KOPT-K1 (cell line): ENCODE results near the gene NES.

Source experiments
- H3K27ac ChIP-seq: fragments of 200-600 bp; sonication (generic); 2 replicates; pipeline ENCODE4 v1.5.1; 2016; ENCODE audit warnings: antibody characterized with exemption, mild to moderate bottlenecking, low read depth, low read length; ENCODE audit not compliant: poor library complexity, severe bottlenecking
- H3K36me3 ChIP-seq: fragments of 200-600 bp; sonication (generic); 2 replicates; pipeline ENCODE4 v1.5.1; 2017; ENCODE audit warnings: antibody characterized with exemption, mild to moderate bottlenecking, low read length, moderate library complexity; ENCODE audit not compliant: insufficient read depth
- H3K9me3 ChIP-seq: fragments of 200-600 bp; sonication (generic); 2 replicates; pipeline ENCODE4 v1.5.1; 2017; ENCODE audit warnings: antibody characterized with exemption, low read length, mild to moderate bottlenecking; ENCODE audit not compliant: insufficient read depth, poor library complexity, severe bottlenecking

NES gene

DNA sequence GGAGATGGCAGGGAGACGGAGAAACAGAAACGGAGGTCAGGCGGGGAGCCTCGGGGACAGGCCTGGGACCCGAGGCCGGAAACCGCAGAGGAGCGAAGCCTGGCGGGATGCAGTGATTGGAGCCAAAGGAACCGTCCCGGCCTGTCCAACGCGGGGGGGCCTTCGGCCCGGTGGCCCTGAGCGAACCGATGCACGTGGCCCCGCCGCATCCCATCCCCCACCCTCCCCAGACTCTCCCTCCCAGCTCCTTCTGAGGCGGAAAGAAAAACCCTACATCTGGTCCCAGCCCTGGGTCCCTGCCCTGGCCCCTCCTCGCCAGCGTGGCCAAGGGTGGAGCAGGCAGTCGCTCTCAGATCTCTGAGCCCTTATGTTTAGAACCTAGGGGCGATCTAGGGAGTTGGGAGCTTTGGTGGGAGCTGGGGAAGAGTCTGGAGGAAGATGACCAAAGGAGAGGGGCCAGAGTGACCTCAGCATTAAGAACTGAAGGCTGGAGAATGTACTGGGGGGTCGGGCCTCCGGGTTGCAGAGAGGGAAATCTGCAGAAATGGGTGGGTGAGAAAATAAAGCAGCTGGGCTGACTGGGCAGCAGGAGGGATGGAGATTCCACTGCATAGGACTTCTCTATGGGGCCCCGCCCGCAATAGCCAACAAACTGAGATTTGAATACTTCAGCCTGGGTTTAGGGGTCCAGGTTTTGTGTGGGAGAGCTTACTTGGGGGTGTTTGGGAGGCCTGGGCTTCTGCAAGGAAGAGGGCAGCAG, 29.6 kb upstream of the NES start:
- no peak overlapping the region for H3K27ac ChIP-seq

DNA sequence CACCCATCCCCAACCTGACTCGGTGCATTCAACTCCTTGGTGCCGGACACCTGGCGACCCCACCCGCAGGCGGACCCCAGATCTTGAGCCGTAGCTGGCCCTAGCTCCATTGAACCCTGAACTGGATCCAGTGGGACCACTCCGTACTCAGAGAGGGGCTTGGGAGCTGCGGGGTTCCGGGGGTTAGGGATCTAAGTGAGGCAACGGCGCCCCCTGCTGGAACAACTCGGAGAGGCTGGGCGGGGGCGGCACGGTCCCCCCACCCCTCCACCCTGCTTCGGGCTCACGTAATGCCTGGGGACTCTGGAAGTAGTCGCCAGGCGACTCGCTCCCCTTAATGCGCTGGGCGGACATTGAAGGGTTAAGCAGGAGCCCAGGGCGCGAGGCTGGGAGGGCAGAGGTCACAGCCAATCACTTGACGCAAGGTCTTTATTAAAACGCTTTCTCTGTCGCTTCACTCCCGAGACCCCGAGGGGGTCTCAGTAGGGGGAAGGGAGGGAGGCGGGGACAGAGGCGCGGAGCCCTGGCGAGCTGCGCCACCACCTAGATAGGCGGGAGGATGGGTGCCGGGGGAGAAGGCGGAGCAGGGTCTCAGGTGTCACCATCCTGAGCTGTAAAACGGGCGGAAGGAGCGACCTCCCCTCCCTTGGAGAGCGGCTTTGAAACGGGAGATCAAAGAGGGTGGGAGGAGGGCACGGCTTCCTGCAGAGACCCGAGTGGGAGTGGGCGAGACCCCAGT, 28.9 kb upstream of the NES start:
- Histone ChIP-seq H3K9me3 (no peaks in the 10 kb centered on the region), H3K27ac (no peak overlapping the region), H3K36me3 (no peaks in the 10 kb centered on the region)

More for the DNA sequence above, 29.6 kb upstream of the NES start:
- H3K36me3 ChIP-seq: no peaks in the 10 kb centered on the region
- no peaks in the 10 kb centered on the region for H3K9me3 ChIP-seq

DNA sequence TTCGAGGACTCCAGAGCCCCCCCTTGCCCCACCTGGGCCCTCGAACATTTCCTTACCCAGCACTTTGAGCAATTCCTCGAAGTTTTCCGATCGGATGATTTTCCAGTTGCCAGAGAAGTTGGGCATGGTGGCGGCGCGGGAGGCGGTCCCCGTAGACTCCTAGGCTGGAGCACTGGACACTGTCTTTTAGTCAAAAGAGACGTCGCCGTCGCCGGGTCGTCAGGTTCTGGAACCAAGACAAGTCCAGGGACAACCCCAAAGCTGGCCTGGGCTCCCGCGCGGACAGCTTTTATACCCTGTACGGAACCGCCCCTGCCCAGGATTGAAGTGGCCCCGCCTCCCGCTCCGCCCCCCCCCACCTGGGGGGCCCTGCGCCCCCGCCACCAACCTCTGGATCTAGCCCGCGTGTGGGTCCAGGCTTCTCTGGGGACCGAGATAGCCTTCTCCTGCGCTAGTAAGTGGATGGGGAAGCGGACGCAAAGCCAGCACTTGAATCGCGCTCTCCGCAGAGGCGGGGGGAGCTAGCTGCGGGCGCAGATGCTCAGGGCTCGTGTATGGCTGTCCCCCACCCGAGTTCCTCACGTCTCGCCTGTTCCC, 28.2 kb upstream of the NES start, which contains the start of gene CRABP2:
CRABP2 (minus strand) TSS at position 263 of the 597 bp plus-strand sequence; CDS start at position 126, 137 bp downstream.
- Histone ChIP-seq H3K27ac (no peak within 1 kb of the TSS), H3K36me3 (no peaks in the 10 kb centered on the region), H3K9me3 (no peaks in the 10 kb centered on the region)

DNA sequence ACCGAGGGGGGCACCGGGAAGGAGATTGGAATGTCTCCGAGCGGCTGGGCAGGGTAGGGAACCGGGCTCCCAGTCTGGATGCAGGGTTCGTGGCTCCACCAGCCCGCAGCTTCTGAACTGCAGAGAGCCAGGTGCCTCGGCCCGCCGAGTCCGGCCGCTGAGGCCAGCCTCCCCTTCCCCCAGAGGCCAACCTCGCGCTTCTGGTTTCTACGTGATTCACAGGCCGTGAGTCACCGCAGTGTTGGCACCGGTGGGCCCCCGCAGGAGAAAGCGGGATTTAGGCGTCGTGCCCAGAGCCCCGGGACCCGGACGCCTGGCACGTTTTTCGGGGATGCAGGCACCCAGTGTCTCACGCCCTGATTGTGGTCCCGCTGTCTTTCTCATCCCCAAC, 27.7 kb upstream of the NES start:
- H3K27ac ChIP-seq: no peak overlapping the region
- H3K36me3 ChIP-seq: no peaks in the 10 kb centered on the region
- H3K9me3 ChIP-seq: no peaks in the 10 kb centered on the region

DNA sequence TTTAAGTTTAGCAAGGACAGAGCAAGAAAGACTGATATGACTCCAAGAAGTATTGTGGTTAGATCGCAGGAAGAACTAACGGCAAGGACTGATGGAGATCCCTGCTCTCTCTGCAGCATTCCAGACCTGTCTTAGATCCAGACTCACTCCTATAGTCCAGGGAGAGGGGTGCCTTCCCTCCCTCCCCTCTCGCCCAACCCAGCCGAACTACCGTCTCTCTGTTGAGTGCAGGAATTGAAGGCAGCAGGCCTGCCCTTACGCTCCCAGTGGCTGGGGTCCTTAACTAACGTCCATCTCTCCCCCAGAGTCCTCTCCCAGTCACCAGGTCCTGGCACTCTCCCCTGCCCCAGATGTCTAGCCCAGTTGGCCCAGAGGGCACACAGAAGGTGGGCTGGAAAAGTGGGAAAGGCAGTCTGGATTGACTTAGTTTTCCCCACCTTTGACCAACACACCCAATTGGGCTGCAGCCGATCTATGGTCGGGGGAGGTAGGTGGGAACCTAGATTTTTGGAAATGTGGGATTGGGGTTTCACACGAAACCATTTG, 27.0 kb upstream of the NES start:
- Histone ChIP-seq H3K36me3 (no peaks in the 10 kb centered on the region), H3K27ac (no peak overlapping the region), H3K9me3 (no peaks in the 10 kb centered on the region)

DNA sequence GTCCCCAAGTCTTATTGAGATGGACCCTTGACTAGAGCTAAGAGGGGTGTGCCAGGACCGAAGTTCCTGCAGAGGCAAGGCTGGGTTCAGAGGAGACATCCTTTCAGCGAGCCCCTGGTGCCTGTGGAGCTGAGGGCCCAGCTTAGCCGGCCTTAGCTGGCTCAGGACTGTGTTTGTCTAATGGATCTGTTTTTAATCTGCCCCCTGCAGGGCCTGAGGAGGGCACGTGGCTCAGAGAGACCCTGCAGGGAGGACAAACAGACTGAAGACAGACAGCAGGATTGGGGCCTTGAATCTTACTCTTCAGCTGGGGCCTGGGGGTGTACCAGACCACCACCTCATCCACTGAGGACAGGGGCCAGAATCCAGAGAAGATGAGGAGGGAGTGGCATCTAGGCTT, 26.5 kb upstream of the NES start:
- Histone ChIP-seq H3K9me3 (no peaks in the 10 kb centered on the region), H3K27ac (no peak overlapping the region), H3K36me3 (no peaks in the 10 kb centered on the region)

DNA sequence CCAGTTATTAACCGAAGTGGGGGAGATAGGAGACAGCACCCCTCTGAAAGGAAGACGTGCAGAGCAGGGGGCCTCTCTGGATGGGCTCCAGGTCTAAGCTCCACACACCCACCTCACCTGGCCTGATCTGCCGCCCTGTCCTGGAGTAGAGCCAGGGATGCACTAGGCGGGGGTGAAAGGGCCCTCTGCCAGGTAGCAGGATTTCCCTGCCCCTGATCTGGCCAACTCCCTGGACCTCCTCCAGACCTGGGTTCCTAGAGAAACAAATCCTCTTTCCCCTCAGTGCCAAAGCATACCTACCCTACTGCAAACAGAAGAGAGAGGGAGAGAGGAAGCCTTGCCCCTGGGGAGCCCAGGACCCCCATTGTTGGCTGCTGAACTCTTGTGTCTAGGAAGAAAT, 26.1 kb upstream of the NES start:
- no peaks in the 10 kb centered on the region for H3K9me3 ChIP-seq
- no peaks in the 10 kb centered on the region for H3K36me3 ChIP-seq

DNA sequence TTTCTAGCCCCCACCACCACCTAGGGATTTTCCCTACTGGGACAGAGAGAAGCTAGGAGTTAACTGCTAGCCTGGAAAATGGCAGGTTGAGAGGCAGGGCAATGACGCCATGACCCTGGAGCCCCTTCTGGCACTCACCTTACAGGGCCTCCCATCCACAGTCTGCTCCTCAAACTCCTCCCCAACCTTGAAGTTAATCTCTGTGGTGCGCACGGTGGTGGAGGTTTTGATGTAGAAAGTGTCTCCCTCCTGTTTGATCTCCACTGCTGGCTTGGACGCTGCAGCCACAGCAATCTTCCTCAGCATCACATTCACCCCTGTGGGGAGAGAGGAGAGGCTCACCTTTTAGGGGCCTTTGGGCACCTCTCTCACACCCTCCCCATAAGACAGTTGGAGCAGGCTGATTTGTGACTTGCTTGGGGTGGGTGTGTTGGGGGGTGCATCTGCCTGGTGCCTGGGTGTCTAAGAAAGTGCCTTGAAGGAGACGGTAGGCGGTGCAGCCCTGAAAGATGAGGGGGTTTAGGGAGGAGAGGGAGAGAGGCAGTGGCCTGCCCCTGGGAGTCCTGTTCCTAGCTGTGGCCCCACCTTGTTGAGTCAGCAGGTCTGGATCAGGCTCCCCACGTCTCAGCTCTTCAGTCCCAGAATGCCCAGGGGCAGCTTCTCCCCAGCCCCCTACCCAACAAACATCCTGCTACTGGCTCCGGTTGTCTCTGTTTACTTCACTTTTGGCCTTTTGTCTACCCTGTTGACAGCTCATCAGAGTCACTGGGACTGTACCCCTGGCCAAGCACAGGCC, 23.7 kb upstream of the NES start:
- H3K36me3 ChIP-seq: no peaks in the 10 kb centered on the region
- H3K27ac ChIP-seq: no peak overlapping the region
- no peaks in the 10 kb centered on the region for H3K9me3 ChIP-seq

More for the DNA sequence above, 26.1 kb upstream of the NES start:
- no peak overlapping the region for H3K27ac ChIP-seq

DNA sequence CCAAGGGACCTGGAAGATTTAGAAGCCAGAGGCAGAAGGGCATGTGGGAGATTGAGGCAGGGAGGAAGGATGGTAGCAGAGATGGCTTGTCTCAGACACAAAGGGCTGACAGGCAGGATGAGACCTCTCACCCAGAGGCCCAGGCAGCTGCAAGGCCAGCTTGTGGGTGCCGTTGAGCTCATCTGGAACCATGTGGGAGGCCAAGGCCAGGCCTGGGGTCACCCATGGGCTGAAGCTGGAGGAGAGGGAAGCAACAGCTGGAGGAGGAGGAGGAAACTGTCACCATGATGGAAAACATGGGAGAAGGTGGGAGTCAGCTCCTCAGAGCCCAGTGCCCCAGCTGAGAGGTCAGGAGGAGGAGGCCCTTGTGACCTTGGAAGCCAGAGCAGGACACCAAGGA, 21.8 kb upstream of the NES start:
- H3K27ac ChIP-seq: no peak overlapping the region
- H3K36me3 ChIP-seq: no peaks in the 10 kb centered on the region
- no peaks in the 10 kb centered on the region for H3K9me3 ChIP-seq

DNA sequence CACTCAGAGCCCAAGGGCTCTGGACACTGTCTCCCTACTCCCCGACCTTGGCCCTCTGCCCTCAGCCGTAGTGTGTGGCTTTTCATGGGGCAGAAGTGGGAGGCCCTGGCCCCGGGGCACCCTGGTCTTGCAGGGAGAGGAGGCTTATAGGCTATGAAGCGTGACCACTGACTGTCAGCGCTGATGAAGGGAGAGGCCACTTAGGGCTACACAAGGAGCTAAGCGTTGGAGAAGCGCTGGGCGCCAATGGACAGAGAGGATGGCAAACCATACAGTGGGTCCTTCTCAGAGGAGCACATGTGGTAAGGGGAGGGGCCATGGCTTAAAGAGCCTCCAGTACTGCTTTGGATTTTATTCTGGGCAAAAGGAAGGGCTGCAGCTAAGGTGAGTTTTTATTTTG, 20.3 kb upstream of the NES start:
- Histone ChIP-seq H3K36me3 (no peaks in the 10 kb centered on the region), H3K27ac (no peak overlapping the region), H3K9me3 (no peaks in the 10 kb centered on the region)

DNA sequence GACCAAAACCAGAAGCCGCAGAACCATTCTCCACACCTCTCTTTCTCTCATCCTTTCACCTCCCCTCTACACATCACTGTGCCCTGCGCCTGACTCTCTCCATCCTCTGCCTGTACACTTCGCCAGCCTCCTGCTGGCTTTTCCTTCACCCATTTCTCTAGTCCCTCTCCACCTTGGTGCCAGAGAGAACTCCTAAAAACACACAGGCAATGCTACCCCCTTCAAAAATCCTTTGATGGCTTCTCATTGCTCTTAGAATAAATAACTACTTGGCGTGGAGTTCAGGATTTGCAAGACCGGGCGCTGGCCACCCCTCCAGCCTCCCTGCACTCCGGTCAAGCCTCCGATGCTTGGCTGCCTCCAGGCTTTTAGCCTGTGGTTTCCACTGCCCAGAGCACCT, 19.5 kb upstream of the NES start:
- no peak overlapping the region for H3K27ac ChIP-seq
- H3K9me3 ChIP-seq: no peaks in the 10 kb centered on the region
- H3K36me3 ChIP-seq: no peaks in the 10 kb centered on the region

DNA sequence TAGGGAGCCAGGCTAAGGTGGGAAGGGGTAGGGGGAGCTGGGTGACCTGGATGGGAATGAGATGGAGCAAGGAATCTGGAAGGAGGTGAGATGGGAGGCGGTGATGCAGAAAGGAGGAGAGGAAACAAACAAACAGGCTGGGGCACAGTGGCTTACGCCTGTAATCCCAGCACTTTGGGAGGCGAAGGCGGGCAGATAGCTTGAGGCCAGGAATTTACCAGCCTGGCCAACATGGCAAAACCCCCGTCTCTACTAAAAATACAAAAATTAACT, 17.4 kb upstream of the NES start:
- H3K36me3 ChIP-seq: no peaks in the 10 kb centered on the region
- no peak overlapping the region for H3K27ac ChIP-seq
- no peaks in the 10 kb centered on the region for H3K9me3 ChIP-seq

DNA sequence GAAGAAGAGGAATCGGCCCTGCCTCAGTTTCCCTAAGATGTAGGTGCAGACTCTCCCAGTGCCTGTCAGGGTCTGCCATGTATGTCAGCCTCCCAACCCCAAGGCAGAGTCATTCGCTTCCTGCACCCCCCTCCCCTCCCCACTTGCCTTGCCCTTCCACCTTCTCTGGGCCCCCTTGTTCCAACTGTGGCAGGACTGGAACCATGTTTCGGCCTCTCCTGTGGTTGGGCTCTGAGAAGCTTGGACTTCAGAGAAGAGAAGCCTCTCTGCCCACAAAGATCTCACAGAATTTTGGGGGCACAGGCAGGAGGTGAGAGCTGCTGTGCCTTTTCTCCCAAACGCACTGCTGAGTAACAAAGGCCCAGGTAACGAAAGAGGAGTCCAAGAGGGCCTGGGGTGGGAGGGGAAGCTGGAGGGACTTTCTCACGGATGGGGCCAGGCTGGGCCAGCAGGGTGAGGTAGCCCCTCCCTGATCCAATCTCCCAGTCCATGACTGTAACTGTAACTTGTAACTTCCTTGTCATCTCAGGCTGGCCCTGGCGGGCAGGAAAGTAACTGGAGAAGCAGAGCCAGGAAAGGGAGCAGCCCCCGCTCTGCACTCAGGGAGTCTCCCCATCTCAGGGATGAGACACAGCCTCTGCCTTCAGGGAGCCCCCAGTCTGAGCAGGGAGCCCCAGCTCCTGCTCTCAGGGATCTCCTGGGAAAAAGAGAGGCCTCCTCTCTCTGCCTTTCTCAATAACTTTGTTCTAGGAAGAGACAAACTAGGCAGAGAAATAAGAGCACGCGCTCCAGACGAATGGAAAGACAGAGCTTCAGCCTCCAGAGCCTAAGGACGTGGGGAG, 16.9 kb upstream of the NES start:
- H3K36me3 ChIP-seq: no peaks in the 10 kb centered on the region
- no peaks in the 10 kb centered on the region for H3K9me3 ChIP-seq
- H3K27ac ChIP-seq: no peak overlapping the region
